Measurements from ENCODE around the gene AMACR.
"Not testable (repeated sequence)": the region's sequence is repeated elsewhere in the genome, so short reads cannot be mapped to it uniquely, and the experiment has no call there.

Gene AMACR

GRCh38 chr5:33966805-33967204 is 41.0 kb downstream of the AMACR start:
- DNase-seq (ENCODE audit: low read depth) = no peak

- no peak for DNase-seq (ENCODE audit: low read depth)
Measured at GRCh38 chr5:33964132-33964700, 43.6 kb downstream of the AMACR start.

- DNase-seq (ENCODE audit: low read depth) = no peak
Measured at GRCh38 chr5:33958176-33958575, 49.7 kb downstream of the AMACR start.

GRCh38 chr5:33957577-33958150 is 50.2 kb downstream of the AMACR start:
- DNase-seq (ENCODE audit: low read depth) = no peak

GRCh38 chr5:33952175-33952574 is 55.7 kb downstream of the AMACR start:
- not testable (repeated sequence) for DNase-seq (ENCODE audit: low read depth)

- no peak for DNase-seq (ENCODE audit: low read depth)
Measured at GRCh38 chr5:33944543-33945132, 63.2 kb downstream of the AMACR start.

GRCh38 chr5:33941090-33941489 is 66.8 kb downstream of the AMACR start:
- no peak for DNase-seq (ENCODE audit: low read depth)

GRCh38 chr5:33939556-33940262 is 68.1 kb downstream of the AMACR start:
- no peak for DNase-seq (ENCODE audit: low read depth)

GRCh38 chr5:33938881-33939280 is 69.0 kb downstream of the AMACR start:
- DNase-seq (ENCODE audit: low read depth) = no peak

GRCh38 chr5:33938507-33938796 is 69.4 kb downstream of the AMACR start:
- DNase-seq (ENCODE audit: low read depth) = no peak

- no peak for DNase-seq (ENCODE audit: low read depth)
Measured at GRCh38 chr5:33937707-33938506, 69.9 kb downstream of the AMACR start.

- DNase-seq (ENCODE audit: low read depth) = no peak
Measured at GRCh38 chr5:33937017-33937706, 70.7 kb downstream of the AMACR start.

- DNase-seq (ENCODE audit: low read depth) = no peak
Measured at GRCh38 chr5:33936381-33937016, 71.4 kb downstream of the AMACR start, which contains the start of gene RXFP3. Gene RXFP3 (plus strand): TSS chr5:33936386. CDS start chr5:33936741, 355 bp downstream.
